Glomerular visceral epithelial cell (primary cell): ENCODE data around the gene APOBEC4.
"Not testable (repeated sequence)": the region's sequence is repeated elsewhere in the genome, so short reads cannot be mapped to it uniquely, and the experiment has no call there.

ENCODE experiments used
- DNase-seq: peaks from one replicate; pipeline ENCODE4 v3.0.0-alpha.2; 2016; ENCODE audit errors: extremely low spot score

Gene APOBEC4

GRCh38 chr1:183652547-183653461 is at the start of gene APOBEC4:
Gene APOBEC4 (minus strand): TSS chr1:183653316. CDS start chr1:183648781, 4,535 bp downstream.
- no peak for DNase-seq

- no peak for DNase-seq
Measured at GRCh38 chr1:183702813-183703198, 49.7 kb upstream of the APOBEC4 start.

GRCh38 chr1:183702087-183702812 is 49.1 kb upstream of the APOBEC4 start:
- DNase-seq = no peak

- DNase-seq = no peak
Measured at GRCh38 chr1:183699616-183700160, 46.6 kb upstream of the APOBEC4 start.

GRCh38 chr1:183697814-183698590 is 44.9 kb upstream of the APOBEC4 start:
- DNase-seq = no peak

GRCh38 chr1:183696981-183697380 is 43.9 kb upstream of the APOBEC4 start:
- DNase-seq = no peak

GRCh38 chr1:183694755-183695154 is 41.6 kb upstream of the APOBEC4 start:
- DNase-seq = no peak

- no peak for DNase-seq
Measured at GRCh38 chr1:183694066-183694465, 41.0 kb upstream of the APOBEC4 start.

GRCh38 chr1:183693521-183693920 is 40.4 kb upstream of the APOBEC4 start:
- DNase-seq = no peak

- DNase-seq = no peak
Measured at GRCh38 chr1:183689762-183690204, 36.7 kb upstream of the APOBEC4 start.

- DNase-seq = no peak
Measured at GRCh38 chr1:183688341-183689060, 35.4 kb upstream of the APOBEC4 start.

GRCh38 chr1:183687546-183688304 is 34.6 kb upstream of the APOBEC4 start:
- DNase-seq = no peak

GRCh38 chr1:183686229-183686628 is 33.1 kb upstream of the APOBEC4 start:
- no peak for DNase-seq

- DNase-seq = peak; percentile 51
Measured at GRCh38 chr1:183685112-183685713, 32.1 kb upstream of the APOBEC4 start.

- not testable (repeated sequence) for DNase-seq
Measured at GRCh38 chr1:183679363-183679762, 26.2 kb upstream of the APOBEC4 start.

- DNase-seq = no peak
Measured at GRCh38 chr1:183678819-183679218, 25.7 kb upstream of the APOBEC4 start.

GRCh38 chr1:183676586-183677189 is 23.6 kb upstream of the APOBEC4 start:
- no peak for DNase-seq

GRCh38 chr1:183675883-183676585 is 22.9 kb upstream of the APOBEC4 start:
- DNase-seq = no peak

- no peak for DNase-seq
Measured at GRCh38 chr1:183675381-183675780, 22.3 kb upstream of the APOBEC4 start.
